Measurements from ENCODE around the gene FRY.

Gene FRY

GRCh38 chr13:32080328-32080744 lies 48.8 kb downstream of the FRY start:
- DNase-seq: no peak
- Histone ChIP-seq H3K27me3 (ENCODE audit: insufficient read depth, low read depth, severe bottlenecking) (no peaks in the 10 kb centered on the region), H3K4me3 (ENCODE audit: low read depth, low read length) (no peak overlapping the region), H3K9me3 (ENCODE audit: severe bottlenecking) (no peaks in the 10 kb centered on the region), H3K27ac (no peak overlapping the region), H3K36me3 (peaks cover 12% of the 10 kb centered on the region)
- TF ChIP-seq, protein P1, sequence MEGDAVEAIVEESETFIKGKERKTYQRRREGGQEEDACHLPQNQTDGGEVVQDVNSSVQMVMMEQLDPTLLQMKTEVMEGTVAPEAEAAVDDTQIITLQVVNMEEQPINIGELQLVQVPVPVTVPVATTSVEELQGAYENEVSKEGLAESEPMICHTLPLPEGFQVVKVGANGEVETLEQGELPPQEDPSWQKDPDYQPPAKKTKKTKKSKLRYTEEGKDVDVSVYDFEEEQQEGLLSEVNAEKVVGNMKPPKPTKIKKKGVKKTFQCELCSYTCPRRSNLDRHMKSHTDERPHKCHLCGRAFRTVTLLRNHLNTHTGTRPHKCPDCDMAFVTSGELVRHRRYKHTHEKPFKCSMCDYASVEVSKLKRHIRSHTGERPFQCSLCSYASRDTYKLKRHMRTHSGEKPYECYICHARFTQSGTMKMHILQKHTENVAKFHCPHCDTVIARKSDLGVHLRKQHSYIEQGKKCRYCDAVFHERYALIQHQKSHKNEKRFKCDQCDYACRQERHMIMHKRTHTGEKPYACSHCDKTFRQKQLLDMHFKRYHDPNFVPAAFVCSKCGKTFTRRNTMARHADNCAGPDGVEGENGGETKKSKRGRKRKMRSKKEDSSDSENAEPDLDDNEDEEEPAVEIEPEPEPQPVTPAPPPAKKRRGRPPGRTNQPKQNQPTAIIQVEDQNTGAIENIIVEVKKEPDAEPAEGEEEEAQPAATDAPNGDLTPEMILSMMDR (IDR thresholded peaks at IDR 0.05; ENCODE audit: low read depth, low read length): no peak

DNA sequence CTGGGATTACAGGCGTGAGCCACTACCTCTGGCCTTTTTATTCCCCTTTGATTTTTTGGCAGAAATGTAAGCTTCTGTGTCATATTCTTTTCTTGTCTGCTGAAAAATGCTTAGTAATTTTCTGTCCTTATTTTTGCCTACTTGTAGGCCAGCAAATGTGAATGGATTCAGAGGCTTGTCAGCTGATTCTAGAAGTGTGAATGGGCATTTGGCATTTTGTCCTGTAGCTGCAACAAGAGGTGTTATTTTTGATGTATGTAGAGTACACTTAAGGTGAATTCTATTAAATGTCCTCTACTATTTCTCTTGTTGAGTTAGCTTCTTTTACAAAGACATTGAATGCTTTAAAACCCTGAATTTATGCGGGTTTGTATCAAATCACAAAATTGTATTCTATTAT lies 50.0 kb downstream of the FRY start:
- H3K27me3 ChIP-seq (ENCODE audit: insufficient read depth, low read depth, severe bottlenecking): no peaks in the 10 kb centered on the region
- no peaks in the 10 kb centered on the region for H3K9me3 ChIP-seq (ENCODE audit: severe bottlenecking)
- DNase-seq: no peak
- TF ChIP-seq, protein P1 (IDR thresholded peaks at IDR 0.05; ENCODE audit: low read depth, low read length): no peak
- peaks cover 12% of the 10 kb centered on the region for H3K36me3 ChIP-seq
- no peak overlapping the region for H3K27ac ChIP-seq
- no peak overlapping the region for H3K4me3 ChIP-seq (ENCODE audit: low read depth, low read length)

GRCh38 chr13:32086366-32086765 lies 54.8 kb downstream of the FRY start:
- TF ChIP-seq, protein P1 (IDR thresholded peaks at IDR 0.05; ENCODE audit: low read depth, low read length): no peak
- DNase-seq: no peak

DNA sequence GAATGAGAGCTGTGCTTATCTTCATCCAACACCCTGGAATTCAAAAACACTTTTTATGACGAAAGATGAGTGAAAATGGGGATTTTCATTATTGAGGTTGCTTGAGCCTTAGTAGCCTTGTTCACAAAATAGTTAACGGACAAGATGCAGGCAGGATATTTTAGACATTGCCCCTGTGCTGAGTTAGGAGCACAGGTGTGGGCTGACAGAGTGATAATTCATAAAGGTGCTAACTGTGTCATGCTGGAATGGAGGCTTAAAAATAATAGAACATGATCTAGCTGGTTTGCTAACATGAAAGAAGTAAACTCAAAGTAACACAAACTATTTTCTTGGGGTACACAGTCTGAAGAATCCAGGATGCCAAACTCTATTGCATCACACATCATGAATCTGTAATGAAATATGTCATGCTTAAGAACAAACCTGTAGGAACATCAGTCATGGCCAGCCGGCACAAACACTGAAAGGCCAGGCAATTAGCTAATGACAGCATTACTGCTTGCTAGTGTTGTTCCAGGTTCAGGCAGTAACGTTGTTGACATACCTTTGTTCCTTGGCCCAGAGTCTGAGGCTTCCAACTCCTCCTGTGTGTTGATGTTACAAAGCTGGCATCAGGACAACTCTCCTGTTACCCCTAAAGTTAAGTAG lies 55.3 kb downstream of the FRY start:
- peak; percentile 10 for DNase-seq
- no peaks in the 10 kb centered on the region; the same call in 1 of the 2 replicates for H3K36me3 ChIP-seq
- H3K27me3 ChIP-seq (ENCODE audit: insufficient read depth, low read depth, severe bottlenecking): no peaks in the 10 kb centered on the region
- H3K27ac ChIP-seq: no peak overlapping the region
- TF ChIP-seq, protein P1 (IDR thresholded peaks at IDR 0.05; ENCODE audit: low read depth, low read length): no peak
- H3K9me3 ChIP-seq (ENCODE audit: severe bottlenecking): no peaks in the 10 kb centered on the region
- H3K4me3 ChIP-seq (ENCODE audit: low read depth, low read length): no peak overlapping the region

More at GRCh38 chr13:32086366-32086765, 54.8 kb downstream of the FRY start:
- Histone ChIP-seq H3K9me3 (ENCODE audit: severe bottlenecking) (no peaks in the 10 kb centered on the region), H3K27me3 (ENCODE audit: insufficient read depth, low read depth, severe bottlenecking) (no peaks in the 10 kb centered on the region), H3K27ac (no peak overlapping the region; the same call in 1 of the 2 replicates), H3K36me3 (no peaks in the 10 kb centered on the region; the same call in 1 of the 2 replicates), H3K4me3 (ENCODE audit: low read depth, low read length) (no peak overlapping the region)

GRCh38 chr13:32087955-32088747 lies 56.6 kb downstream of the FRY start:
- Histone ChIP-seq H3K27me3 (ENCODE audit: insufficient read depth, low read depth, severe bottlenecking) (no peaks in the 10 kb centered on the region), H3K27ac (no peak overlapping the region), H3K4me3 (ENCODE audit: low read depth, low read length) (no peak overlapping the region), H3K9me3 (ENCODE audit: severe bottlenecking) (no peaks in the 10 kb centered on the region), H3K36me3 (no peaks in the 10 kb centered on the region; the same call in 1 of the 2 replicates)
- DNase-seq: no peak
- TF ChIP-seq, protein P1 (IDR thresholded peaks at IDR 0.05; ENCODE audit: low read depth, low read length): no peak

Data from WERI-Rb-1 (cell line).